OCI-LY1 (cell line): ENCODE results near the gene BMP5.

Experiments
- H2AFZ ChIP-seq: fragments of 200-600 bp; sonication (generic), shearing (Covaris generic); 2 replicates; pipeline ENCODE4 v1.6.0; 2014; ENCODE audit warnings: antibody characterized with exemption, mild to moderate bottlenecking, low read length
- H3F3A ChIP-seq: fragments of 200-600 bp; sonication (generic), shearing (Covaris generic); 2 replicates; pipeline ENCODE4 v1.6.0; 2014; ENCODE audit warnings: mild to moderate bottlenecking, antibody characterized with exemption, low read length, moderate library complexity; ENCODE audit not compliant: insufficient read depth
- H3K27ac ChIP-seq: fragments of 200-600 bp; sonication (generic); 2 replicates; pipeline ENCODE4 v1.5.1; 2014; ENCODE audit warnings: low read length, mixed run types, mild to moderate bottlenecking, low read depth; ENCODE audit not compliant: poor library complexity, severe bottlenecking
- H3K27me3 ChIP-seq: fragments of 200-600 bp; sonication (generic); 2 replicates; pipeline ENCODE4 v1.6.0; 2014; ENCODE audit warnings: antibody characterized with exemption, mild to moderate bottlenecking, low read length, moderate library complexity; ENCODE audit not compliant: insufficient read depth
- H3K36me3 ChIP-seq: fragments of 200-600 bp; sonication (generic); 2 replicates; pipeline ENCODE4 v1.6.1; 2014; ENCODE audit warnings: mild to moderate bottlenecking, antibody characterized with exemption, low read length, moderate library complexity, mixed read lengths; ENCODE audit not compliant: insufficient read depth
- H3K4me1 ChIP-seq: fragments of 200-600 bp; sonication (generic); 2 replicates; pipeline ENCODE4 v1.5.1; 2014; ENCODE audit warnings: mild to moderate bottlenecking, low read length, moderate library complexity; ENCODE audit not compliant: insufficient read depth, severe bottlenecking
- H3K4me2 ChIP-seq: fragments of 200-600 bp; sonication (generic), shearing (Covaris generic); 2 replicates; pipeline ENCODE4 v1.6.1; 2014; ENCODE audit warnings: low read length
- H3K4me3 ChIP-seq: fragments of 200-600 bp; sonication (generic); 2 replicates; pipeline ENCODE4 v1.5.1; 2014; ENCODE audit warnings: low read length, low read depth, mild to moderate bottlenecking, mixed read lengths; ENCODE audit not compliant: poor library complexity, severe bottlenecking
- H3K79me2 ChIP-seq: fragments of 200-600 bp; shearing (Covaris generic); 2 replicates; pipeline ENCODE4 v1.6.1; 2016; ENCODE audit warnings: mixed run types, low read length, mixed read lengths; ENCODE audit not compliant: insufficient read depth
- H3K9ac ChIP-seq: fragments of 200-600 bp; sonication (generic), shearing (Covaris generic); 2 replicates; pipeline ENCODE4 v1.6.1; 2014; ENCODE audit warnings: mild to moderate bottlenecking, low read length, mixed read lengths
- H3K9me2 ChIP-seq: fragments of 200-600 bp; sonication (generic), shearing (Covaris generic); 2 replicates; pipeline ENCODE4 v1.6.1; 2014; ENCODE audit warnings: low read depth, mild to moderate bottlenecking, low read length, mixed read lengths
- H3K9me3 ChIP-seq: fragments of 200-600 bp; shearing (Covaris generic); 2 replicates; pipeline ENCODE4 v1.6.1; 2014; ENCODE audit warnings: low read length, mixed read lengths
- H4K20me1 ChIP-seq: fragments of 200-600 bp; sonication (generic), shearing (Covaris generic); 2 replicates; pipeline ENCODE4 v1.6.0; 2016; ENCODE audit warnings: mild to moderate bottlenecking, low read length; ENCODE audit not compliant: insufficient read depth
- CTCF ChIP-seq: fragments of 200-600 bp; sonication (generic), shearing (Covaris generic); IDR thresholded peaks from 2 replicates; pipeline ENCODE4 v1.5.1; 2017; ENCODE audit warnings: mild to moderate bottlenecking, antibody characterized with exemption, low read length, moderate library complexity, mixed read lengths
- EZH2 ChIP-seq: fragments of 200-600 bp; sonication (generic), shearing (Covaris generic); IDR thresholded peaks from 2 replicates; pipeline ENCODE4 v1.8.0; 2017; ENCODE audit warnings: borderline replicate concordance, mixed run types, mild to moderate bottlenecking, antibody characterized with exemption, low read length, moderate library complexity, mixed read lengths

The BMP5 gene

GRCh38 chr6:55778705-55779104 lies 96.7 kb downstream of the BMP5 start:
- no peaks in the 10 kb centered on the region for H3K79me2 ChIP-seq
- no peak overlapping the region for H2AFZ ChIP-seq
- no peaks in the 10 kb centered on the region for H3F3A ChIP-seq
- H3K36me3 ChIP-seq, result no peaks in the 10 kb centered on the region
- no peaks in the 10 kb centered on the region for H3K9me2 ChIP-seq
- H3K4me3 ChIP-seq, result no peak overlapping the region
- H3K4me2 ChIP-seq, result no peak overlapping the region
- no peaks in the 10 kb centered on the region for H4K20me1 ChIP-seq
- no peak overlapping the region for H3K27ac ChIP-seq
- no peaks in the 10 kb centered on the region for H3K4me1 ChIP-seq
- H3K27me3 ChIP-seq, result no peaks in the 10 kb centered on the region
- H3K9me3 ChIP-seq, result no peaks in the 10 kb centered on the region
- H3K9ac ChIP-seq, result no peak overlapping the region
- TF ChIP-seq CTCF (no peak), EZH2 (no peak)

- no peak overlapping the region for H3K4me3 ChIP-seq
- no peak overlapping the region for H3K4me2 ChIP-seq
- H3K27me3 ChIP-seq, result no peaks in the 10 kb centered on the region
- no peaks in the 10 kb centered on the region for H4K20me1 ChIP-seq
- H3K4me1 ChIP-seq, result no peaks in the 10 kb centered on the region
- no peak overlapping the region for H3K9ac ChIP-seq
- no peaks in the 10 kb centered on the region for H3F3A ChIP-seq
- no peak overlapping the region for H2AFZ ChIP-seq
- no peak for TF ChIP-seq CTCF
- TF ChIP-seq EZH2, result no peak
- no peaks in the 10 kb centered on the region for H3K79me2 ChIP-seq
- no peaks in the 10 kb centered on the region for H3K9me2 ChIP-seq
- H3K9me3 ChIP-seq, result no peaks in the 10 kb centered on the region
- H3K27ac ChIP-seq, result no peak overlapping the region
- no peaks in the 10 kb centered on the region for H3K36me3 ChIP-seq
Measured at GRCh38 chr6:55777469-55777868, 97.9 kb downstream of the BMP5 start.

GRCh38 chr6:55776113-55776512 lies 99.3 kb downstream of the BMP5 start:
- Histone ChIP-seq H3K27me3 (no peaks in the 10 kb centered on the region), H3K9ac (no peak overlapping the region), H3K36me3 (no peaks in the 10 kb centered on the region), H3K79me2 (no peaks in the 10 kb centered on the region), H4K20me1 (no peaks in the 10 kb centered on the region), H3K4me3 (no peak overlapping the region), H2AFZ (no peak overlapping the region), H3K9me3 (no peaks in the 10 kb centered on the region), H3K27ac (no peak overlapping the region), H3K4me1 (no peaks in the 10 kb centered on the region), H3K4me2 (no peak overlapping the region), H3K9me2 (no peaks in the 10 kb centered on the region), H3F3A (no peaks in the 10 kb centered on the region)
- TF ChIP-seq EZH2 (no peak), CTCF (no peak)
